Skin of body (tissue), 1 donor: ENCODE data around the gene ELOVL2. TPM values are rescaled to one million over a fixed set of nuclear protein-coding genes. Genes with fewer than 3 reads are reported as not detected.

Experiments
- total RNA-seq: library from RNA; depleted of rRNA; stranded (reverse); fragments of >200 nt; gene quantifications from one replicate; pipeline ENCODE4 v1.2.3, GENCODE V29; 2014

ELOVL2 gene
- total RNA-seq, 1 donor from 2014 or later = 0.59 TPM

Other genes with a start within 250 kb of the ELOVL2 start
- gene MAK, start 205.8 kb downstream of the ELOVL2 start, total RNA-seq = 0.10 TPM
- gene GCM2, start 162.3 kb downstream of the ELOVL2 start, total RNA-seq = not detected
- gene SYCP2L, start 157.3 kb downstream of the ELOVL2 start, total RNA-seq = 4.9 TPM
- gene SMIM13, start 49.5 kb upstream of the ELOVL2 start, total RNA-seq = 13.2 TPM
- 0.10 TPM for gene ERVFRD-1, start 67.4 kb upstream of the ELOVL2 start, total RNA-seq
- 49.7 TPM for gene NEDD9, start 188.4 kb upstream of the ELOVL2 start, total RNA-seq